Ishikawa (cell line): ENCODE data around the gene C19orf38.

Source experiments
- CEBPB ChIP-seq: IDR thresholded peaks from 2 replicates; pipeline ENCODE4 v1.6.1; 2012
- CREB1 ChIP-seq: IDR thresholded peaks from 2 replicates; pipeline ENCODE4 v1.6.1; 2012; ENCODE audit warnings: low read depth
- EGR1 ChIP-seq: IDR thresholded peaks from 2 replicates; pipeline ENCODE4 v1.6.1; 2012
- EP300 ChIP-seq: IDR thresholded peaks from 2 replicates; pipeline ENCODE4 v1.6.1; 2012; ENCODE audit warnings: borderline replicate concordance
- FOXM1 ChIP-seq: IDR thresholded peaks from 2 replicates; pipeline ENCODE4 v1.6.1; 2012; ENCODE audit warnings: low read depth, borderline replicate concordance
- NFIC ChIP-seq: IDR thresholded peaks from 2 replicates; pipeline ENCODE4 v1.6.1; 2012
- RAD21 ChIP-seq: IDR thresholded peaks from 2 replicates; pipeline ENCODE4 v1.6.1; 2012; ENCODE audit warnings: low read depth
- TAF1 ChIP-seq: IDR thresholded peaks from 2 replicates; pipeline ENCODE4 v1.6.1; 2012; ENCODE audit warnings: low read depth, mild to moderate bottlenecking
- TCF12 ChIP-seq: IDR thresholded peaks from 2 replicates; pipeline ENCODE4 v1.6.1; 2012; ENCODE audit warnings: low read depth
- TEAD4 ChIP-seq: IDR thresholded peaks from 2 replicates; pipeline ENCODE4 v1.6.1; 2012
- USF1 ChIP-seq: IDR thresholded peaks from 2 replicates; pipeline ENCODE4 v1.6.1; 2012
- YY1 ChIP-seq: IDR thresholded peaks from 2 replicates; pipeline ENCODE4 v1.6.1; 2012; ENCODE audit warnings: low read depth
- ZBTB7A ChIP-seq: IDR thresholded peaks from 2 replicates; pipeline ENCODE4 v1.6.1; 2012; ENCODE audit warnings: low read depth
- TF ChIP-seq, protein P1 (sequence below): IDR thresholded peaks from 2 replicates; pipeline ENCODE4 v1.6.1; 2012
- TF ChIP-seq, protein P2 (sequence below): IDR thresholded peaks from 2 replicates; pipeline ENCODE4 v1.6.1; 2012; ENCODE audit warnings: low read depth, mild to moderate bottlenecking

The C19orf38 gene

GRCh38 chr19:10828981-10829821 lies 19.0 kb upstream of the C19orf38 start:
- no peak for TF ChIP-seq EGR1
- TF ChIP-seq EP300: no peak
- peak; percentile 24; the same call in 1 of the 2 replicates for TF ChIP-seq RAD21
- TF ChIP-seq, protein P1, sequence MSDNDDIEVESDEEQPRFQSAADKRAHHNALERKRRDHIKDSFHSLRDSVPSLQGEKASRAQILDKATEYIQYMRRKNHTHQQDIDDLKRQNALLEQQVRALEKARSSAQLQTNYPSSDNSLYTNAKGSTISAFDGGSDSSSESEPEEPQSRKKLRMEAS: no peak
- no peak for TF ChIP-seq CEBPB
- no peak for TF ChIP-seq TAF1
- TF ChIP-seq USF1: no peak

- TF ChIP-seq TAF1: no peak
- no peak for TF ChIP-seq YY1
Observed at GRCh38 chr19:10829967-10830366, 18.2 kb upstream of the C19orf38 start.

DNA sequence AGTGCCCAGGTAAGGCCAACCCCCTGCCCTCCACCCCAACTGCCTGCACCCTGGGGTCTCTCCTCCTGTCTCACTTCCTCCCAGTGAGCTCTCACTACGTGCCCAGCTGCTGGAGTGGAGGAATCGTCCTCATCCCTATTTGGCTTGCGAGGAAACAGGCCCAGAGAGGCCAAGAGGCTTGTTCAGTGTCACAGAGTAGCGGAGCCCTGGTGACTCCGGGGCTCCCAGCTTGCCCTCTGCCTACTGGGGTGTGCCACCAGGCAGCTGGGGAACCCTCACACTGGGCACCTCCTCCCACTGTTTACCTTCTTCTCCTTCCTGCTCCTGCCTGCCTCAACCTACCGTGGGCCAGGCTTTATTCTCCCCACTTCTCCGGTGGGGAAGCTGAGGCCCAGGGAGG lies 17.8 kb upstream of the C19orf38 start:
- TF ChIP-seq TEAD4: no peak
- TF ChIP-seq, protein P1: no peak

GRCh38 chr19:10830931-10831779 lies 17.1 kb upstream of the C19orf38 start:
- TF ChIP-seq, protein P1: no peak
- TF ChIP-seq USF1: no peak
- TF ChIP-seq TCF12: no peak
- TF ChIP-seq FOXM1: no peak

DNA sequence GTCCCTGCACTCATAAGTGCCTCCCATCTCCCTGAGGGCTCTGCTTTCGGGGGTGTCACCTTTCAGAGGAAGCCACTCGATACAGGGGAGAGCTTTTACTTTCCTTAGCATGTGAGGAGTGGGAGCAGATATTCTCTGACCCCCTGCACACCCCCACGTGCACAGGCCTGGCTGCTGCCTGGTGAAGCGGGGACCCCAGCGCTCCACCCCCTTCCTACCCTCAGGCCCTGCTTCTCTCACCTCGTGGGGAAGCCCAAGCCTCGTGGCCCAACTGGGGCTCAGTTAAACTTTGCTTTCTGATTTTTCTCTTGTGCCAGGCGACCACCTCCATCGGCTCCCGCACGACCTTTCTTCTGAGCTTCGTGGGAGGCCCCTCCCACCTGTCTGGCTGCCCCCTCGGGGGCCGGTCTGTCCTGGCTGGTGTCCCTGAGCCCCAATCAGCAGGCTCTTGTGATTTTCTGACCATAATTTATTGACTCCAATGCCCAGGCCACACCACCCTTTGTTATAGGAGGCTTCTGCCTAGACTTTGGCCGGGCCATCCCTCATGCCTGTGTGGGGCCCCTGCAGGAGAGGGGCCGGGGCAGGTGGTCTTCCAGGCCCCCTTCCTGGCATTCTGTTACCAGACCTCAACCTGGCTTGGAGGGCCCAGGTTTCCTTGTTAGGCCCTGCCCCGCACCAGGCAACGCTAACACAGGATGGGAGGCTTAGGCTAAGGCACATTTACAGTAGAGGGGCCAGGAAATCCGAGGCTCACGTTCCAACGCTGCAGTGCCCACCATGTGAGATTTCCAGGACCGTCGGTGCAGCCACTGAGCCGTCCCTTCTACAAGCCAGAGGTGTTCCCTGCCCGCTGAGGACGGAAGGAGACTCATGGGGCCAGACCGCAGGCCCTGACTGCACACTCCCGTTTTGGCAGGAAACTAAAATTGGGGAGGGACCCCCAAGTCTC lies 16.0 kb upstream of the C19orf38 start:
- TF ChIP-seq, protein P1: no peak
- no peak for TF ChIP-seq TAF1
- TF ChIP-seq TEAD4: no peak
- TF ChIP-seq YY1: no peak
- TF ChIP-seq CEBPB: no peak
- TF ChIP-seq FOXM1: no peak
- no peak for TF ChIP-seq NFIC
- no peak for TF ChIP-seq EP300
- TF ChIP-seq, protein P2, sequence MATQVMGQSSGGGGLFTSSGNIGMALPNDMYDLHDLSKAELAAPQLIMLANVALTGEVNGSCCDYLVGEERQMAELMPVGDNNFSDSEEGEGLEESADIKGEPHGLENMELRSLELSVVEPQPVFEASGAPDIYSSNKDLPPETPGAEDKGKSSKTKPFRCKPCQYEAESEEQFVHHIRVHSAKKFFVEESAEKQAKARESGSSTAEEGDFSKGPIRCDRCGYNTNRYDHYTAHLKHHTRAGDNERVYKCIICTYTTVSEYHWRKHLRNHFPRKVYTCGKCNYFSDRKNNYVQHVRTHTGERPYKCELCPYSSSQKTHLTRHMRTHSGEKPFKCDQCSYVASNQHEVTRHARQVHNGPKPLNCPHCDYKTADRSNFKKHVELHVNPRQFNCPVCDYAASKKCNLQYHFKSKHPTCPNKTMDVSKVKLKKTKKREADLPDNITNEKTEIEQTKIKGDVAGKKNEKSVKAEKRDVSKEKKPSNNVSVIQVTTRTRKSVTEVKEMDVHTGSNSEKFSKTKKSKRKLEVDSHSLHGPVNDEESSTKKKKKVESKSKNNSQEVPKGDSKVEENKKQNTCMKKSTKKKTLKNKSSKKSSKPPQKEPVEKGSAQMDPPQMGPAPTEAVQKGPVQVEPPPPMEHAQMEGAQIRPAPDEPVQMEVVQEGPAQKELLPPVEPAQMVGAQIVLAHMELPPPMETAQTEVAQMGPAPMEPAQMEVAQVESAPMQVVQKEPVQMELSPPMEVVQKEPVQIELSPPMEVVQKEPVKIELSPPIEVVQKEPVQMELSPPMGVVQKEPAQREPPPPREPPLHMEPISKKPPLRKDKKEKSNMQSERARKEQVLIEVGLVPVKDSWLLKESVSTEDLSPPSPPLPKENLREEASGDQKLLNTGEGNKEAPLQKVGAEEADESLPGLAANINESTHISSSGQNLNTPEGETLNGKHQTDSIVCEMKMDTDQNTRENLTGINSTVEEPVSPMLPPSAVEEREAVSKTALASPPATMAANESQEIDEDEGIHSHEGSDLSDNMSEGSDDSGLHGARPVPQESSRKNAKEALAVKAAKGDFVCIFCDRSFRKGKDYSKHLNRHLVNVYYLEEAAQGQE: no peak
- TF ChIP-seq EGR1: no peak
- no peak for TF ChIP-seq RAD21
- TF ChIP-seq ZBTB7A: no peak
- no peak for TF ChIP-seq TCF12
- no peak for TF ChIP-seq USF1
- TF ChIP-seq CREB1: no peak

- TF ChIP-seq, protein P1: no peak
Observed at GRCh38 chr19:10832939-10833296, 15.3 kb upstream of the C19orf38 start.
